ENCODE data around the gene FAM151B. TPM values are rescaled to one million over a fixed set of nuclear protein-coding genes. Genes with fewer than 3 reads are reported as not detected.

FAM151B gene
- total and polyA plus RNA-seq, 2 of the 13 experiments (the other 11 are each of a cell fraction or from before 2014, with no cell fraction given) = 0.61 to 1.0 TPM

- no peak for TF ChIP-seq FUBP1 (CRISPR knock-in tag; IDR thresholded peaks at IDR 0.05; ENCODE audit: borderline replicate concordance)
- no peak for TF ChIP-seq AGO1 (IDR thresholded peaks at IDR 0.05; ENCODE audit: low read depth, low read length, poor library complexity, severe bottlenecking)
- TF ChIP-seq PHF20 (CRISPR knock-in tag; IDR thresholded peaks at IDR 0.05) = no peak
- TF ChIP-seq SUZ12 (IDR thresholded peaks at IDR 0.05; ENCODE audit: low read depth, low read length) = no peak
- TF ChIP-seq RELA (CRISPR knock-in tag; IDR thresholded peaks at IDR 0.05) = no peak
- TF ChIP-seq GTF2F1 (IDR thresholded peaks at IDR 0.05; ENCODE audit: low read length) = no peak
- TF ChIP-seq ZNF75D (CRISPR knock-in tag; IDR thresholded peaks at IDR 0.05; ENCODE audit: borderline replicate concordance) = no peak
- no peak for TF ChIP-seq ZNF558 (CRISPR knock-in tag; IDR thresholded peaks at IDR 0.05; ENCODE audit: borderline replicate concordance)
- no peak for TF ChIP-seq ZSCAN9 (CRISPR knock-in tag; IDR thresholded peaks at IDR 0.05; ENCODE audit: borderline replicate concordance)
- TF ChIP-seq ZNF543 (CRISPR knock-in tag; IDR thresholded peaks at IDR 0.05) = no peak
- peak; percentile 96 for TF ChIP-seq TP53 (CRISPR knock-in tag; conservative IDR thresholded peaks at IDR 0.05)
- TF ChIP-seq ESRRA (CRISPR knock-in tag; IDR thresholded peaks at IDR 0.05; ENCODE audit: low read depth) = 0 out of 2 replicates have a peak, but pooled peaks have one; percentile 17
- TF ChIP-seq, protein P1, sequence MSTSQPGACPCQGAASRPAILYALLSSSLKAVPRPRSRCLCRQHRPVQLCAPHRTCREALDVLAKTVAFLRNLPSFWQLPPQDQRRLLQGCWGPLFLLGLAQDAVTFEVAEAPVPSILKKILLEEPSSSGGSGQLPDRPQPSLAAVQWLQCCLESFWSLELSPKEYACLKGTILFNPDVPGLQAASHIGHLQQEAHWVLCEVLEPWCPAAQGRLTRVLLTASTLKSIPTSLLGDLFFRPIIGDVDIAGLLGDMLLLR (CRISPR knock-in tag; IDR thresholded peaks at IDR 0.05) = no peak
- no peak for TF ChIP-seq ZNF776 (CRISPR knock-in tag; IDR thresholded peaks at IDR 0.05)
- peak; percentile 64; the same call in 1 of the 2 replicates for TF ChIP-seq SRF (IDR thresholded peaks at IDR 0.05; ENCODE audit: low read depth, low read length)
- no peak for TF ChIP-seq PRDM10 (CRISPR knock-in tag; IDR thresholded peaks at IDR 0.05; ENCODE audit: low read depth)
- TF ChIP-seq, protein P2, sequence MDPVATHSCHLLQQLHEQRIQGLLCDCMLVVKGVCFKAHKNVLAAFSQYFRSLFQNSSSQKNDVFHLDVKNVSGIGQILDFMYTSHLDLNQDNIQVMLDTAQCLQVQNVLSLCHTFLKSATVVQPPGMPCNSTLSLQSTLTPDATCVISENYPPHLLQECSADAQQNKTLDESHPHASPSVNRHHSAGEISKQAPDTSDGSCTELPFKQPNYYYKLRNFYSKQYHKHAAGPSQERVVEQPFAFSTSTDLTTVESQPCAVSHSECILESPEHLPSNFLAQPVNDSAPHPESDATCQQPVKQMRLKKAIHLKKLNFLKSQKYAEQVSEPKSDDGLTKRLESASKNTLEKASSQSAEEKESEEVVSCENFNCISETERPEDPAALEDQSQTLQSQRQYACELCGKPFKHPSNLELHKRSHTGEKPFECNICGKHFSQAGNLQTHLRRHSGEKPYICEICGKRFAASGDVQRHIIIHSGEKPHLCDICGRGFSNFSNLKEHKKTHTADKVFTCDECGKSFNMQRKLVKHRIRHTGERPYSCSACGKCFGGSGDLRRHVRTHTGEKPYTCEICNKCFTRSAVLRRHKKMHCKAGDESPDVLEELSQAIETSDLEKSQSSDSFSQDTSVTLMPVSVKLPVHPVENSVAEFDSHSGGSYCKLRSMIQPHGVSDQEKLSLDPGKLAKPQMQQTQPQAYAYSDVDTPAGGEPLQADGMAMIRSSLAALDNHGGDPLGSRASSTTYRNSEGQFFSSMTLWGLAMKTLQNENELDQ (CRISPR knock-in tag; IDR thresholded peaks at IDR 0.05; ENCODE audit: borderline replicate concordance) = no peak
- TF ChIP-seq ZNF230 (CRISPR knock-in tag; IDR thresholded peaks at IDR 0.05) = no peak
- no peak for TF ChIP-seq TCF12 (IDR thresholded peaks at IDR 0.05)
- no peak for TF ChIP-seq TCF12 (CRISPR knock-in tag; IDR thresholded peaks at IDR 0.05)
- no peak for TF ChIP-seq ZC3H4 (CRISPR knock-in tag; IDR thresholded peaks at IDR 0.05; ENCODE audit: borderline replicate concordance)
- peak; percentile 15; the same call in 1 of the 2 replicates for TF ChIP-seq GABPB1 (CRISPR knock-in tag; IDR thresholded peaks at IDR 0.05)
Measured at GRCh38 chr5:80466669-80467485, 21.0 kb upstream of the FAM151B start (continued).

Measured in HepG2 (cell line).